Stomach (tissue), 9 donors: ENCODE results near the gene FYN. TPM values are rescaled to one million over a fixed set of nuclear protein-coding genes. Genes with fewer than 3 reads are reported as not detected.
A peak's percentile ranks its signal among the peaks of the same experiment; 100 is the strongest.

ENCODE experiments used
- DNase-seq, 2 donors: peaks; one replicate each; pipeline versions ENCODE4 v3.0.0 to v3.0.0-alpha.2; 2013 to 2019
- H3K27ac ChIP-seq, 5 donors: fragments of 200-600 bp in 4 of 5; sonication (generic) in 4 of 5; one replicate each; pipeline ENCODE4 v1.5.1; 2013 to 2019; ENCODE audit warnings: mild to moderate bottlenecking in 1 of 5, moderate library complexity in 1 of 5
- H3K27me3 ChIP-seq, 3 donors: fragments of 200-600 bp; sonication (generic); one replicate each; pipeline ENCODE4 v1.5.1; 2017 to 2019; ENCODE audit warnings: mixed run types in 1 of 3
- H3K36me3 ChIP-seq, 4 donors: fragments of 200-600 bp; sonication (generic); 1 replicate in 3 of 4; 2 replicates in 1 of 4; pipeline ENCODE4 v1.5.1; 2016 to 2019
- H3K4me1 ChIP-seq, 4 donors: fragments of 200-600 bp; sonication (generic); one replicate each; pipeline ENCODE4 v1.5.1; 2016 to 2019
- H3K4me3 ChIP-seq, 4 donors: fragments of 200-600 bp; sonication (generic) in 3 of 4; one replicate each; pipeline ENCODE4 v1.5.1; 2016 to 2019; ENCODE audit warnings: mild to moderate bottlenecking in 1 of 4
- H3K9me3 ChIP-seq, 4 donors: fragments of 200-600 bp; sonication (generic); one replicate each; pipeline ENCODE4 v1.5.1; 2016 to 2019
- CTCF ChIP-seq, 7 experiments: fragments of 450-650 bp in 4 of 7; fragments of 200-600 bp in 3 of 7; sonication (generic) in 3 of 7; IDR thresholded peaks; one replicate each; pipeline ENCODE4 v1.5.1; 2016 to 2019; ENCODE audit warnings: antibody characterized with exemption in 7 of 7, control low read depth in 2 of 7, mild to moderate bottlenecking in 1 of 7
- EP300 ChIP-seq: sonication (generic); formaldehyde crosslinking; IDR thresholded peaks from one replicate; pipeline ENCODE4 v1.6.1; 2017; ENCODE audit warnings: antibody characterized with exemption
- POLR2A ChIP-seq, 4 donors: fragments of 450-650 bp; IDR thresholded peaks; one replicate each; pipeline ENCODE4 v1.6.1; 2016; ENCODE audit warnings: antibody characterized with exemption in 4 of 4, control low read depth in 2 of 4, mild to moderate bottlenecking in 1 of 4, moderate library complexity in 1 of 4
- POLR2AphosphoS5 ChIP-seq, 3 donors: sonication (generic); formaldehyde crosslinking; IDR thresholded peaks; one replicate each; pipeline ENCODE4 v1.6.1; 2016; ENCODE audit warnings: antibody characterized with exemption in 3 of 3
- WGBS, 5 donors: extraction: QIAGEN DNeasy Blood & Tissue Kit in 3 of 5; methylation state at CpG; one replicate each; pipeline versions ENCODE4 v1.1.5 to v1.1.7; 2013 to 2018; 5-methylcytosine and 5-hydroxymethylcytosine counted together
- intact Hi-C: fragments of 100-400 bp; cut with DNase I; formaldehyde crosslinking; loops from one replicate; pipeline ENCODE4 v1.15.1; 2023; ENCODE audit warnings: low total_unique reads
- polyA plus RNA-seq, 3 donors: library from polyadenylated mRNA; stranded (reverse); fragments of 200-250 nt; gene quantifications; one replicate each; pipeline ENCODE4 v1.2.3, GENCODE V29; 2013
- total RNA-seq, 5 donors: library from RNA; depleted of rRNA; stranded (reverse); fragments of >200 nt; gene quantifications; one replicate each; pipeline versions ENCODE4 v1.1.0 to v1.2.3, GENCODE V29; 2014 to 2016
- donor health status: healthy with polysubstance abuse.
- donor health status: Bipolar disorder and iron deficiency.
- donor health status: healthy.

FYN gene
- total and polyA plus RNA-seq, 8 donors = 8.4 to 146 (median 37.1) TPM

GRCh38 chr6:111806561-111807497, 66.4 kb downstream of the FYN start:
- WGBS, 5 donors = 80 to 93% (median 88%) methylated on average over 9 of the region's 9 CpGs
- peak overlapping the region in 4 of 5 donors; percentile 47 to 81 (median 67) for H3K27ac ChIP-seq
- no peak overlapping the region for H3K4me3 ChIP-seq
- H3K27me3 ChIP-seq = no peaks in the 10 kb centered on the region
- peaks cover 17 to 61% (median 41%) of the 10 kb centered on the region in 4 donors for H3K4me1 ChIP-seq
- no peak for DNase-seq
- no peaks in the 10 kb centered on the region for H3K9me3 ChIP-seq
- no peaks in the 10 kb centered on the region for H3K36me3 ChIP-seq
- intact Hi-C loops = loop anchor here (10.0 kb wide), 1 partner anchor 338 kb away; no protein-coding TSS in a partner anchor
- TF ChIP-seq POLR2AphosphoS5 (IDR thresholded peaks at IDR 0.05) (no peak), EP300 (no peak), CTCF (IDR thresholded peaks at IDR 0.05) (no peak), POLR2A (IDR thresholded peaks at IDR 0.05) (no peak)

DNA sequence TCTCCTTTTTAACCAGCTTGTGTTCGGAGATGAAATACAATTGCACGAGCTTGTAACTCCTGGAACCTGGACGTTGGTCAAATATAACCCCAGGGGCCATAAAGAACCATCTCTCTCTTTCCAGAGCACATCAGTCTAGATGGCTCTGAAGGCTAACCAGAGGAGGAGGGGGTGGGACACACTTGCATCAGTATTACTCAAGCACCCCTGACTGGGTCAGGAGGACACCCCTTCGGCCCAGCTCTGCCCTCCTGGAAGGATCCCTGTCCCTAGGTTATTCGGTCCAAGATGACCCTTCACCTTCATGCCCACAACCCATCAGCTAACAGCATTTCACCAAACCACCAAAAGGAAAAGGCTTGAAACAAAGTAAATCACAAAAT, 67.1 kb downstream of the FYN start:
- DNase-seq = no peak
- 77 to 92% (median 89%) methylated on average over 5 of the region's 5 CpGs for WGBS, 5 donors
- no peaks in the 10 kb centered on the region for H3K36me3 ChIP-seq
- intact Hi-C loops = loop anchor here (10.0 kb wide), 1 partner anchor 339 kb away; no protein-coding TSS in a partner anchor
- H3K4me1 ChIP-seq = peaks cover 17 to 55% (median 40%) of the 10 kb centered on the region in 4 donors
- H3K4me3 ChIP-seq = no peak overlapping the region
- no peaks in the 10 kb centered on the region for H3K9me3 ChIP-seq
- TF ChIP-seq EP300 (no peak), POLR2A (IDR thresholded peaks at IDR 0.05) (no peak), CTCF (IDR thresholded peaks at IDR 0.05) (no peak), POLR2AphosphoS5 (IDR thresholded peaks at IDR 0.05) (no peak)
- peak overlapping the region in 4 of 5 donors; percentile 47 to 81 (median 67) for H3K27ac ChIP-seq
- no peaks in the 10 kb centered on the region for H3K27me3 ChIP-seq

GRCh38 chr6:111805511-111806164, 67.6 kb downstream of the FYN start:
- Histone ChIP-seq H3K27ac (peak overlapping the region in 4 of 5 donors; percentile 47 to 81 (median 67)), H3K9me3 (no peaks in the 10 kb centered on the region), H3K27me3 (no peaks in the 10 kb centered on the region), H3K36me3 (no peaks in the 10 kb centered on the region), H3K4me1 (peaks cover 17 to 50% (median 38%) of the 10 kb centered on the region in 4 donors), H3K4me3 (no peak overlapping the region)
- intact Hi-C loops = loop anchor here (10.0 kb wide), 1 partner anchor 339 kb away; no protein-coding TSS in a partner anchor
- WGBS, 5 donors = 57 to 82% (median 74%) methylated on average over 7 of the region's 7 CpGs
- no peak for DNase-seq
- TF ChIP-seq EP300 (no peak), POLR2A (IDR thresholded peaks at IDR 0.05) (no peak), CTCF (IDR thresholded peaks at IDR 0.05) (no peak)

DNA sequence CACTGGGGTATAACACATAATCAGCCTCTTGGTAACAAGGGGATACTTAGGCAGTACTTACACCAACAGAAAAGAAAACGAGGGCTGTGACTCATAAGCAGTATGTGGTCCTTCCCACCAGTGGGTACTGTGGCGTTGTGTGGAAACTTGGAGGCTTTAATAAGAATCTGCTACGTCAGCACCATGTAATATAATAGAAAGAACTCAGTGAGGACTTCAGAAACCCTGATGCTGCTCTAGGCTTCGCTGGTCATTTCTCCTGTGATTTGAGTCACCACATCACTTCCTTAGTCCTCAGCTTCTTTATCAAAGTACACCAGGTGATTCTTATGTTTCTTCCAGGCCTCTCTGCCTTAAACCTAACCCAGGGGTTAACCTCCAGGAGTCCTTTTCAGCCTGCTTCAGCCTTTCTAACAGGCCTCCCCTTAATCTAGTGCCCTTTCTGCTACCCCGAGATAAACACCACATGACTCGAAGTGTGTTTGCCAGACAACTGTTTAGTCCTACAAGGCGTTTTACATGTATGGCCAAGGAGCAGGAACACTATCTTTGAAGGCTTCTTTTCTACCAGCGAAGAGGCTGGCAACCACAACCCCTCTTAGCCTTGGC, 68.5 kb downstream of the FYN start:
- WGBS, 5 donors = 32 to 51% (median 35%) methylated on average over 8 of the region's 8 CpGs
- no peak for TF ChIP-seq EP300
- TF ChIP-seq POLR2AphosphoS5 (IDR thresholded peaks at IDR 0.05) = peak in 2 of 3 donors; percentile 29 to 49
- TF ChIP-seq POLR2A (IDR thresholded peaks at IDR 0.05) = no peak
- Histone ChIP-seq H3K27ac (peak overlapping the region; percentile 38 to 81 (median 64)), H3K36me3 (no peaks in the 10 kb centered on the region), H3K4me1 (peaks cover 17 to 57% (median 39%) of the 10 kb centered on the region in 4 donors), H3K27me3 (no peaks in the 10 kb centered on the region), H3K9me3 (no peaks in the 10 kb centered on the region), H3K4me3 (no peak overlapping the region)
- DNase-seq = peak; percentile 36 to 61
- intact Hi-C loops = loop anchor here (10.0 kb wide), 1 partner anchor 340 kb away; no protein-coding TSS in a partner anchor
